ENCODE measurements around the gene UBE2S.

DNA sequence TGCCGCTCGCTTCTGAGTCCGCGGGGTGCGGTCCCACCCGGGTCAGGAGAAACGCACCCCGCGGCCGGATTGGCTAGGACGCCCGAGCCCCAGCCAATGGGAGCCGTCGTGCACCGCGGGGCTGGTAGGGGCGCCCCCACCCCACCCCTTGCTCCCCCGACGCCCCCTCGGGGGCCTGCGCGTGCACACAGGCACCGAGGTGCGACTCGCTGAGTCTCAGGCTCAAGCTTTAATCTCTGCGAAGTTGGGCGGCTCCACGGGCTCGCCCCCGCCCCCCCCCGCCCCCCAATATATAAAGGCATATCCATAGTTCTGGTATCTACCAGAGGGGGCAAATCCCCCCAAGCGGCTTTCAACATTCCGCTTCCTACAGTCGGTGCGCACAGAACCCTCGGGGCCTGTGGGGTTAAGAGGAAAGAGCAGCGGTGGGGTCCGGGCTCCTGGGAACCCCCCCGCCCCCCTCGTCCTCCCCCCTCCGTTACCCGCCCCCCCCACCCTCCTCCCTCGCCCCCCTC lies 52.8 kb downstream of the UBE2S start, which contains the start of gene COX6B2:
- TF ChIP-seq, protein P1, sequence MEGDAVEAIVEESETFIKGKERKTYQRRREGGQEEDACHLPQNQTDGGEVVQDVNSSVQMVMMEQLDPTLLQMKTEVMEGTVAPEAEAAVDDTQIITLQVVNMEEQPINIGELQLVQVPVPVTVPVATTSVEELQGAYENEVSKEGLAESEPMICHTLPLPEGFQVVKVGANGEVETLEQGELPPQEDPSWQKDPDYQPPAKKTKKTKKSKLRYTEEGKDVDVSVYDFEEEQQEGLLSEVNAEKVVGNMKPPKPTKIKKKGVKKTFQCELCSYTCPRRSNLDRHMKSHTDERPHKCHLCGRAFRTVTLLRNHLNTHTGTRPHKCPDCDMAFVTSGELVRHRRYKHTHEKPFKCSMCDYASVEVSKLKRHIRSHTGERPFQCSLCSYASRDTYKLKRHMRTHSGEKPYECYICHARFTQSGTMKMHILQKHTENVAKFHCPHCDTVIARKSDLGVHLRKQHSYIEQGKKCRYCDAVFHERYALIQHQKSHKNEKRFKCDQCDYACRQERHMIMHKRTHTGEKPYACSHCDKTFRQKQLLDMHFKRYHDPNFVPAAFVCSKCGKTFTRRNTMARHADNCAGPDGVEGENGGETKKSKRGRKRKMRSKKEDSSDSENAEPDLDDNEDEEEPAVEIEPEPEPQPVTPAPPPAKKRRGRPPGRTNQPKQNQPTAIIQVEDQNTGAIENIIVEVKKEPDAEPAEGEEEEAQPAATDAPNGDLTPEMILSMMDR (IDR thresholded peaks at IDR 0.05): no peak
- TF ChIP-seq POLR2AphosphoS5 (IDR thresholded peaks at IDR 0.05) (no peak), POLR2A (IDR thresholded peaks at IDR 0.05) (no peak)
